Measurements from ENCODE around the gene DNMT3B. TPM values are rescaled to one million over a fixed set of nuclear protein-coding genes. Genes with fewer than 3 reads are reported as not detected.

The DNMT3B gene
- total RNA-seq, 1 experiment from 2014 or later, result 682 TPM

GRCh38 chr20:32847964-32848363, 85.8 kb downstream of the DNMT3B start:
- peaks cover 25% of the 10 kb centered on the region for H3K4me1 Mint-ChIP-seq
- DNase-seq (ENCODE audit: low spot score) (no peak), ATAC-seq (peak; percentile 56)
- H3K27me3 Mint-ChIP-seq (ENCODE audit: low read depth), result no peaks in the 10 kb centered on the region
- ChIA-PET CTCF (interaction anchor here (0.6 to 1.0 kb wide), 2 partner anchors 27 to 44 kb away, joined by 3 to 4 read pairs; no protein-coding TSS in a partner anchor), POLR2A (interaction anchor here (0.7 kb wide), 1 partner anchor 476 kb away, joined by 3 read pairs; no protein-coding TSS in a partner anchor)
- TF ChIP-seq ZNF121 (CRISPR knock-in tag; IDR thresholded peaks at IDR 0.05) (peak; percentile 61; the same call in 1 of the 2 replicates), ZBTB43 (CRISPR knock-in tag; IDR thresholded peaks at IDR 0.05) (no peak)
- H3K36me3 Mint-ChIP-seq, result peaks cover 51% of the 10 kb centered on the region
- no peaks in the 10 kb centered on the region for H3K9me3 Mint-ChIP-seq
- H3K4me3 Mint-ChIP-seq, result no peak overlapping the region
- H3K27ac Mint-ChIP-seq, result peak overlapping the region; percentile 86

GRCh38 chr20:32848846-32849245, 86.7 kb downstream of the DNMT3B start:
- H3K27ac Mint-ChIP-seq, result peak overlapping the region; percentile 86
- ChIA-PET POLR2A (interaction anchor here (0.6 kb wide), 1 partner anchor 16 kb away, joined by 4 read pairs; no protein-coding TSS in a partner anchor), CTCF (no interaction called here)
- H3K36me3 Mint-ChIP-seq, result peaks cover 53% of the 10 kb centered on the region
- no peaks in the 10 kb centered on the region for H3K27me3 Mint-ChIP-seq (ENCODE audit: low read depth)
- peaks cover 25% of the 10 kb centered on the region for H3K4me1 Mint-ChIP-seq
- H3K4me3 Mint-ChIP-seq, result no peak overlapping the region
- DNase-seq (ENCODE audit: low spot score) (no peak), ATAC-seq (peak; percentile 21; the same call in 1 of the 2 replicates)
- H3K9me3 Mint-ChIP-seq, result no peaks in the 10 kb centered on the region
- TF ChIP-seq ELF4 (CRISPR knock-in tag; IDR thresholded peaks at IDR 0.05; ENCODE audit: low read depth), result no peak
- TF ChIP-seq STAT6 (CRISPR knock-in tag; conservative IDR thresholded peaks at IDR 0.05; ENCODE audit: low read depth), result no peak
- TF ChIP-seq USF2 (CRISPR knock-in tag; IDR thresholded peaks at IDR 0.05), result no peak
- no peak for TF ChIP-seq ATF3 (CRISPR knock-in tag; conservative IDR thresholded peaks at IDR 0.05)
- TF ChIP-seq IRF1 (CRISPR knock-in tag; IDR thresholded peaks at IDR 0.05), result no peak
- TF ChIP-seq E2F5 (CRISPR knock-in tag; IDR thresholded peaks at IDR 0.05), result no peak
- TF ChIP-seq OVOL2 (CRISPR knock-in tag; IDR thresholded peaks at IDR 0.05; ENCODE audit: borderline replicate concordance), result no peak
- TF ChIP-seq AR (CRISPR knock-in tag; IDR thresholded peaks at IDR 0.05), result no peak
- no peak for TF ChIP-seq ZNF121 (CRISPR knock-in tag; IDR thresholded peaks at IDR 0.05)
- no peak for TF ChIP-seq ZNF532 (CRISPR knock-in tag; IDR thresholded peaks at IDR 0.05; ENCODE audit: borderline replicate concordance)
- TF ChIP-seq E2F4 (CRISPR knock-in tag; IDR thresholded peaks at IDR 0.05; ENCODE audit: borderline replicate concordance, low read depth), result no peak
- TF ChIP-seq HMGA2 (CRISPR knock-in tag; IDR thresholded peaks at IDR 0.05), result no peak
- no peak for TF ChIP-seq ZNF416 (CRISPR knock-in tag; IDR thresholded peaks at IDR 0.05)
- TF ChIP-seq MAX (CRISPR knock-in tag; IDR thresholded peaks at IDR 0.05), result no peak

All from WTC11 (cell line).